ENCODE measurements around the gene ZNF782. TPM values are rescaled to one million over a fixed set of nuclear protein-coding genes. Genes with fewer than 3 reads are reported as not detected.
"Not testable (repeated sequence)": the region's sequence is repeated elsewhere in the genome, so short reads cannot be mapped to it uniquely, and the experiment has no call there.

The ZNF782 gene
- total RNA-seq, 1 donor from 2014 or later: 3.2 TPM

DNA sequence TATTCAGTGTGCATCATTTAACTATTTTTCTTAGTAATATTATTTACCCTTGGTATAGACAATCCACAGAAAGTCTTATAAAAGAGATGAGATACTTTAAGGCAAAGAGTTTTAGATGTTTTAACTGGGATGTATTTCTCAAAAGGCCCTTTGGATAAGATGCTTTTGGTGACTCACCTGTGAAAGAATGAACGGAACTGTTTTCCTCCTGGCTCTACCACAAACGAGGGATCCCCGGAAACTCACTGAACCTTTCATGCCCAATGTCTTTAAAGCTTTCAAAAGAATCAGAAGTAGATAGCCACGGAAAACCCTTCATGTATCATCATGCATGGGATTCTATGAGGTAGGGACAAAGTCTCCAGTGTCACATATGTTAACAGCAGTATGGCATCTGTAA lies 1.6 kb downstream of the ZNF782 start:
- Mint-ChIP-seq H3K27ac (ENCODE audit: unreplicated experiment) (no peak overlapping the region), H3K4me1 (ENCODE audit: low read depth) (peaks cover 28% of the 10 kb centered on the region), H3K4me3 (ENCODE audit: unreplicated experiment) (no peak overlapping the region), H3K9me3 (ENCODE audit: low read depth) (peaks cover 21% of the 10 kb centered on the region), H3K27me3 (ENCODE audit: low read depth) (no peaks in the 10 kb centered on the region), H3K36me3 (ENCODE audit: low read depth) (peaks cover 6% of the 10 kb centered on the region)
- DNase-seq (ENCODE audit: low spot score): no peak
- no peak for TF ChIP-seq CTCF (IDR thresholded peaks at IDR 0.05)

DNA sequence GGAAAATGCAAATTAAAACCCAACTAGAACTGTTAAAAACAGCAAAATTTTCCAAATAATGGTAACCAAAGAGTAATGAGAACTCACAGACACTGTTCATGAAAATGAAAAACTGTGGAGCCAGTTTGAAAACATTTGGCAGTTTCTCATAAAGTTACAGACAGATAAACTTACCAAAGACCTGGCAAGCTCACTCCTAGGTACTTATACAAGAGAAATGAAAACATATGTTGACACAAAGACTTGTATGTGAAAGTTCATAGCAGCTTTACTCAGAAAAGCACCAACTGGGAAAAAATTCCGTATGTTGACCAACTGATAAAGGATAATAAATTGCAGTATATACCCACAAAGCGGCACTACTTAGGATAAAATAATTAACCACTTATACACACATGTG lies 10.3 kb downstream of the ZNF782 start:
- peaks cover 60% of the 10 kb centered on the region for H3K9me3 Mint-ChIP-seq (ENCODE audit: low read depth)
- DNase-seq (ENCODE audit: low spot score): no peak
- H3K4me3 Mint-ChIP-seq (ENCODE audit: unreplicated experiment): no peak overlapping the region
- H3K27ac Mint-ChIP-seq (ENCODE audit: unreplicated experiment): no peak overlapping the region
- H3K27me3 Mint-ChIP-seq (ENCODE audit: low read depth): no peaks in the 10 kb centered on the region
- H3K36me3 Mint-ChIP-seq (ENCODE audit: low read depth): peaks cover 31% of the 10 kb centered on the region
- no peak for TF ChIP-seq CTCF (IDR thresholded peaks at IDR 0.05)
- H3K4me1 Mint-ChIP-seq (ENCODE audit: low read depth): no peaks in the 10 kb centered on the region

GRCh38 chr9:96818533-96818932 lies 35.8 kb downstream of the ZNF782 start:
- TF ChIP-seq CTCF (IDR thresholded peaks at IDR 0.05): no peak
- Mint-ChIP-seq H3K4me1 (ENCODE audit: low read depth) (no peaks in the 10 kb centered on the region), H3K27me3 (ENCODE audit: low read depth) (no peaks in the 10 kb centered on the region), H3K4me3 (ENCODE audit: unreplicated experiment) (no peak overlapping the region), H3K36me3 (ENCODE audit: low read depth) (peaks cover 71% of the 10 kb centered on the region), H3K27ac (ENCODE audit: unreplicated experiment) (no peak overlapping the region), H3K9me3 (ENCODE audit: low read depth) (peaks cover 75% of the 10 kb centered on the region)
- DNase-seq (ENCODE audit: low spot score): no peak

GRCh38 chr9:96817973-96818372 lies 36.3 kb downstream of the ZNF782 start:
- no peaks in the 10 kb centered on the region for H3K27me3 Mint-ChIP-seq (ENCODE audit: low read depth)
- TF ChIP-seq CTCF (IDR thresholded peaks at IDR 0.05): no peak
- H3K4me3 Mint-ChIP-seq (ENCODE audit: unreplicated experiment): no peak overlapping the region
- peaks cover 71% of the 10 kb centered on the region for H3K36me3 Mint-ChIP-seq (ENCODE audit: low read depth)
- no peaks in the 10 kb centered on the region for H3K4me1 Mint-ChIP-seq (ENCODE audit: low read depth)
- H3K27ac Mint-ChIP-seq (ENCODE audit: unreplicated experiment): no peak overlapping the region
- H3K9me3 Mint-ChIP-seq (ENCODE audit: low read depth): peaks cover 80% of the 10 kb centered on the region
- DNase-seq (ENCODE audit: low spot score): no peak

- H3K4me3 Mint-ChIP-seq (ENCODE audit: unreplicated experiment): no peak overlapping the region
- no peak for DNase-seq (ENCODE audit: low spot score)
- peaks cover 84% of the 10 kb centered on the region for H3K9me3 Mint-ChIP-seq (ENCODE audit: low read depth)
- H3K36me3 Mint-ChIP-seq (ENCODE audit: low read depth): peaks cover 55% of the 10 kb centered on the region
- no peaks in the 10 kb centered on the region for H3K27me3 Mint-ChIP-seq (ENCODE audit: low read depth)
- H3K27ac Mint-ChIP-seq (ENCODE audit: unreplicated experiment): no peak overlapping the region
- H3K4me1 Mint-ChIP-seq (ENCODE audit: low read depth): no peaks in the 10 kb centered on the region
- no peak for TF ChIP-seq CTCF (IDR thresholded peaks at IDR 0.05)
These were observed 40.7 kb downstream of the ZNF782 start for GRCh38 chr9:96813607-96814006.

DNA sequence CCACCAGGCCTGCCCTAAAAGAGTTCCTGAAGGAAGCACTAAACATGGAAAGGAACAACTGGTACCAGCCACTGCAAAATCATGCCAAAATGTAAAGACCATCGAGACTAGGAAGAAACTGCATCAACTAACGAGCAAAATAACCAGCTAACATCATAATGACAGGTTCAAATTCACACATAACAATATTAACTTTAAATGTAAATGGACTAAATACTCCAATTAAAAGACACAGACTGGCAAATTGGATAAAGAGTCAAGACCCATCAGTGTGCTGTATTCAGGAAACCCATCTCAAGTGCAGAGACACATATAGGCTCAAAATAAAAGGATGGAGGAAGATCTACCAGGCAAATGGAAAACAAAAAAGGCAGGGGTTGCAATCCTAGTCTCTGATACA lies 55.4 kb downstream of the ZNF782 start:
- peaks cover 54% of the 10 kb centered on the region for H3K36me3 Mint-ChIP-seq (ENCODE audit: low read depth)
- not testable (repeated sequence) for DNase-seq (ENCODE audit: low spot score); H3K4me1 Mint-ChIP-seq (ENCODE audit: low read depth); H3K27ac Mint-ChIP-seq (ENCODE audit: unreplicated experiment); H3K4me3 Mint-ChIP-seq (ENCODE audit: unreplicated experiment); H3K27me3 Mint-ChIP-seq (ENCODE audit: low read depth)
- peaks cover 53% of the 10 kb centered on the region for H3K9me3 Mint-ChIP-seq (ENCODE audit: low read depth)
